Stimulated activated naive CD8-positive, alpha-beta T cell treated with anti-CD3 and anti-CD28 coated beads, Interleukin-15, amount 100 ng/mL, for 72 hours (primary cell): ENCODE measurements around the gene TRIM3.

Experiments
- ATAC-seq: fragments of 150-1000 bp; cut with Tn5 transposase; 2 replicates; pipeline ENCODE4 v1.10.0; 2021; ENCODE audit warnings: mild to moderate bottlenecking, moderate library complexity
- DNase-seq, 2 donors: peaks; one replicate each; pipeline ENCODE4 v3.0.0; 2021 to 2022
- H3K27ac Mint-ChIP-seq, 2 donors: one replicate each; pipeline ENCODE4 v1.8.0; 2022; ENCODE audit warnings: mild to moderate bottlenecking in 2 of 2, mixed read lengths in 2 of 2, moderate library complexity in 2 of 2
- H3K27me3 Mint-ChIP-seq: one replicate; pipeline ENCODE4 v1.8.0; 2022; ENCODE audit warnings: mixed read lengths
- H3K4me1 Mint-ChIP-seq: one replicate; pipeline ENCODE4 v1.8.0; 2022; ENCODE audit warnings: mild to moderate bottlenecking, mixed read lengths
- H3K4me3 Mint-ChIP-seq, 2 donors: one replicate each; pipeline ENCODE4 v1.8.0; 2022; ENCODE audit warnings: mild to moderate bottlenecking in 2 of 2, mixed read lengths in 2 of 2, moderate library complexity in 1 of 2
- H3K9me3 Mint-ChIP-seq, 2 donors: one replicate each; pipeline ENCODE4 v1.8.0; 2022; ENCODE audit warnings: mixed read lengths in 2 of 2

The TRIM3 gene

DNA sequence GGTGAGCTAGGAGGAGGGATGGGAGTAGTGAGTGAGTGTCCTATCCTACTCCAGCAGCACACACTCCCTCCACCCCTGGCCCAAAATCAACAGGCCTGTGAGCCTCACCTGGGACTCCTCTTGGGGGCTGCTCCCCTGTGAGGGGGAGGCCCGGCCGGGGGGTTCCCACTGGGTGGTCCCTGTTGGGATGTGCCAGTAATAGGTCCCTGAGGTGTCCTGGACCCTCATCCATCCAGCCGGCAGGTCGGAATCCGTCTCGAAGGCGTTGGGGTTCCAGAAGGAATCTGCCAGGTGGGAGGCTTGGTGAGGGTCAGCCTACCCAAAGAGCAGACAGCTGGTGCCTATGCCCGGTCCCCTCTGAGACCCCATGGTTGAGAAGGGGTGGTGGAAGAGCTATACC, 70.2 kb downstream of the TRIM3 start:
- no peak overlapping the region for H3K27ac Mint-ChIP-seq
- no peak for DNase-seq
- no peak for ATAC-seq
- H3K4me3 Mint-ChIP-seq, result peak overlapping the region; percentile 33 to 84
- no peaks in the 10 kb centered on the region for H3K27me3 Mint-ChIP-seq
- no peaks in the 10 kb centered on the region for H3K9me3 Mint-ChIP-seq
- H3K4me1 Mint-ChIP-seq, result peaks cover 91% of the 10 kb centered on the region

DNA sequence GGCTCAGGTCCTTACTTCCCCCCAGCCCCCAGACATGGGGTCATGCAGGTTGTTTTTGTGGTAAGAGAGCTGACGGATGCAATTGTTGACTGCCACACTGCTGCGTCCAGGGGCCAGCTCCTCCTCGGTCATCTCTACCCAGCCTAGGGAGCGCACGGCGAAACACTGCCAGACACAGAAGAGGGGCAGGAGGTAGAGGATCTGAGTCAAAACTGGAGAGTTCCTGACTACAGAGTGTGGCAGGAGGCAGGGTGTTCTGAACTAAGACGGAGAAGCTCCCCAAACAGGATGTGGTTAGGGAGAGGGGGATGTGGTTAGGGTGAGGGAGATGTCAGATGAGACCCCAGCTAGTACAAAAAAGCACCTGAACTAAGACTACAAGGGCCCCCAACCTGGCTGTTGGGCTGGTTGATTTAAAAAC, 71.2 kb downstream of the TRIM3 start:
- Mint-ChIP-seq H3K4me1 (peaks cover 82% of the 10 kb centered on the region), H3K27me3 (no peaks in the 10 kb centered on the region), H3K9me3 (no peaks in the 10 kb centered on the region), H3K4me3 (peak overlapping the region; percentile 84 to 87), H3K27ac (peak overlapping the region; percentile 94 to 95)
- ATAC-seq, result peak; percentile 91
- DNase-seq, result peak; percentile 73 to 86

DNA sequence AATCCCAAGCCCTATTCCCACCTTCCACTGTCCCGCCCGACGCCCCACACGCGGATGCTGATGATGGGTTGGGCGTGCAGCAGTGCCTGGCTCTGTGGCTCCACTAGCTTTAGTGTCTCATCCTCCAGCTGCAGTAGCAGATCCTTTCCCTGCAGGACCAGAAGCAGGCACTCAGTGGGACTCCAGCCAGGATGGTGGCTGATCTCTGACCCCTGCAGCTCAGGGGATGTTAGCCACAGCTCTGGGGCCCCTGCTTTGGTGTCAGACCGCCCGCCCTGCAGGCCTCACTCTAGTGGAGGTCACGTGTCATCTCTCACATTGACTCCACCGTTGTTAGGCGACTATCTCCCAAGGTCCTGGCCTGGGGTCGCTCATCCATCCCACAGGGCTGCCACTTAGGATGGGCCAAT, 71.7 kb downstream of the TRIM3 start:
- no peaks in the 10 kb centered on the region for H3K27me3 Mint-ChIP-seq
- H3K9me3 Mint-ChIP-seq, result no peaks in the 10 kb centered on the region
- DNase-seq (peak; percentile 42 to 59), ATAC-seq (peak; percentile 65)
- peaks cover 79% of the 10 kb centered on the region for H3K4me1 Mint-ChIP-seq
- peak overlapping the region; percentile 94 to 95 for H3K27ac Mint-ChIP-seq
- H3K4me3 Mint-ChIP-seq, result peak overlapping the region; percentile 84 to 87

DNA sequence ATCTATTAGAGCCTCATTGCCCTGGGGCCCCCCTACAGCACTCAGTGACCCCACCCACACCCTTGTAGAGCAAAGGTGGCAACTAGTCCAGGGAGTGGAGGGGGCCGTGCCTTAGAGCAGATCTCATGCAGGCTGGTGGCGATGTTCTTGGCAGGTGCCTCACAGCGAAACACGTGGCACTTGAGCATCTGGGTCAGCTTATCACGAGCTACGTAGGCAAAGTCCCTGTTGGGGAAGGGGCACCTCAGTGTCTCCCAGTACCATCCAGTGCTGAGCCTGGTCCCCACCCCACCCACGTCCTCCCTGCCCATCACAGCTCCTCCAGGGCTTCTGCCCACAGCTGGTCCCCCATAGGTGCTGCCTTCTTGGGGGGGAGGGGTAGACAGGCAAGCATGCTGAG, 72.3 kb downstream of the TRIM3 start:
- H3K9me3 Mint-ChIP-seq, result no peaks in the 10 kb centered on the region
- H3K4me1 Mint-ChIP-seq, result peaks cover 79% of the 10 kb centered on the region
- DNase-seq (no peak), ATAC-seq (no peak)
- H3K27ac Mint-ChIP-seq, result peak overlapping the region in 1 of 2 donors; percentile 44
- H3K27me3 Mint-ChIP-seq, result no peaks in the 10 kb centered on the region
- no peak overlapping the region for H3K4me3 Mint-ChIP-seq

DNA sequence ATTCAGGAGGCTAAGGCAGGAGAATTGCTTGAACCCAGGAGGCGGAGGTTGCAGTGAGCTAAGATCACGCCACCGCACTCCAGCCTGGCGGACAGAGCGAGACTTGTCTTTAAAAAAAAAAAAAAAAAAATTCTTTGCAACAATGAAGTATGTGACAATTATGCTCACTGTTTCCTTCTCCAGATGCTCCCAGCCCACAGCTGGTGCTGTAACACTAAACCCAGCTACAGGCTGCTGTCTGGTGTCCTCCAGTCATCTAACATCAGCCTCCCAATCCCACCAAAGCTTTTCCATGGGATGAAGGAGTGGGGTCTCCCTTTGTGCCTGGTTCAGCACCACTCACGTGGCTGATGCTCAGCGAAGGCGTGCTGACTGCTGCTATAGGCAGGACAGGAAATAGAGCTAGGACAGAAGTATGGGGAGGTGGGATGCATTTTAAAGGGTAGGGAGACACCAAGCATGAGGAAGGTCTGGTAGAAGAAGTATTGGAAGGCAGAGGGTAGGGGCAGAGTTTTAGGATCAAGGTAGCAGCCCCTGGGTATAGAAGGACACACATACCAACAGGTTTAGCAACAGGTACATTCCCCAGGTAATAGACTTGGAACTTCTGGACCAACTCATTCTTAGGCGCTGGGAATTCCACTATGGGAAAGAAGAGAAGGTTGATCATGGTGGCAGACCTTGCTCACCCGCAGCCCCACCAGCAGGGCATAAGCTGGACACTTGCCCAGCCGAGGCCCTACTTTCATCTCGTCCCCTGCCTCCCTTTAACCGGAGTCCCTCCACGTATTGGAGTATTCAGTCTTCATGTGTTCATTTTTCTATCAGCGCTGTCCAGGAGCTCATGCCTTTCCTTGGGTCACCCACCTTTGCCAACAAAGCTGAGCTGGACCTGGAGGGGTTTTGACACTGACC, 73.1 kb downstream of the TRIM3 start:
- H3K4me3 Mint-ChIP-seq, result no peak overlapping the region
- H3K9me3 Mint-ChIP-seq, result no peaks in the 10 kb centered on the region
- H3K4me1 Mint-ChIP-seq, result peaks cover 79% of the 10 kb centered on the region
- ATAC-seq, result no peak
- H3K27ac Mint-ChIP-seq, result peak overlapping the region in 1 of 2 donors; percentile 13
- H3K27me3 Mint-ChIP-seq, result no peaks in the 10 kb centered on the region
- no peak for DNase-seq
